SK-N-MC (cell line): ENCODE data around the gene SLC29A1.

Experiments
- DNase-seq: peaks from one replicate; pipeline ENCODE4 v3.0.0-alpha.2; 2011; ENCODE audit warnings: low read depth, low spot score
- H3K27ac ChIP-seq: fragments of 200-600 bp; sonication (generic); 2 replicates; pipeline ENCODE4 v1.5.1; 2016; ENCODE audit warnings: mixed run types
- H3K36me3 ChIP-seq: fragments of 200-600 bp; sonication (generic); 2 replicates; pipeline ENCODE4 v1.6.1; 2017; ENCODE audit warnings: antibody characterized with exemption, low read length, mixed read lengths; ENCODE audit not compliant: insufficient read depth
- H3K4me3 ChIP-seq: fragments of 200-600 bp; sonication (generic); 2 replicates; pipeline ENCODE4 v1.5.1; 2016
- H3K9ac ChIP-seq: fragments of 200-600 bp; sonication (generic); 2 replicates; pipeline ENCODE4 v1.8.0; 2017; ENCODE audit warnings: mixed run types, mixed read lengths; ENCODE audit not compliant: insufficient read length
- H3K9me3 ChIP-seq: fragments of 200-600 bp; sonication (generic); 2 replicates; pipeline ENCODE4 v1.6.1; 2017; ENCODE audit warnings: low read depth, mild to moderate bottlenecking, antibody characterized with exemption, low read length, moderate library complexity, mixed read lengths
- EZH2 ChIP-seq: fragments of 200-600 bp; sonication (generic); IDR thresholded peaks from one replicate; pipeline ENCODE4 v1.6.1; 2017; ENCODE audit warnings: antibody characterized with exemption
- FOXP2 ChIP-seq: optimal IDR thresholded peaks from 2 replicates; pipeline ENCODE3; 2011; ENCODE audit warnings: mild to moderate bottlenecking, moderate library complexity; ENCODE audit not compliant: insufficient read depth; ENCODE audit errors: extremely low read length, control extremely low read depth
- POLR2AphosphoS5 ChIP-seq: IDR thresholded peaks from 2 replicates; pipeline ENCODE4 v1.6.1; 2012; ENCODE audit warnings: mild to moderate bottlenecking, low read depth, low read length, borderline replicate concordance

Gene SLC29A1

GRCh38 chr6:44251576-44252524 is 28.5 kb downstream of the SLC29A1 start:
- Histone ChIP-seq H3K9me3 (no peaks in the 10 kb centered on the region), H3K9ac (no peak overlapping the region), H3K4me3 (no peak overlapping the region), H3K36me3 (peaks cover 77% of the 10 kb centered on the region), H3K27ac (0 out of 2 replicates have a peak overlapping the region, but pooled peaks have one; percentile 7)
- no peak for DNase-seq
- TF ChIP-seq POLR2AphosphoS5 (no peak), FOXP2 (no peak), EZH2 (no peak)

- H3K9me3 ChIP-seq, result no peaks in the 10 kb centered on the region
- H3K36me3 ChIP-seq, result peaks cover 68% of the 10 kb centered on the region
- H3K4me3 ChIP-seq, result no peak overlapping the region
- no peak overlapping the region for H3K9ac ChIP-seq
- no peak for DNase-seq
- H3K27ac ChIP-seq, result peak overlapping the region; percentile 57; the same call in 1 of the 2 replicates
- TF ChIP-seq POLR2AphosphoS5 (peak; percentile 14; the same call in 1 of the 2 replicates), FOXP2 (no peak), EZH2 (no peak)
Observed at GRCh38 chr6:44253307-44254101, 30.1 kb downstream of the SLC29A1 start.

GRCh38 chr6:44254191-44255104 is 31.1 kb downstream of the SLC29A1 start:
- no peaks in the 10 kb centered on the region for H3K9me3 ChIP-seq
- no peak for DNase-seq
- no peak overlapping the region for H3K4me3 ChIP-seq
- peaks cover 58% of the 10 kb centered on the region for H3K36me3 ChIP-seq
- no peak overlapping the region for H3K9ac ChIP-seq
- H3K27ac ChIP-seq, result no peak overlapping the region
- TF ChIP-seq EZH2, result no peak
- no peak for TF ChIP-seq FOXP2
- peak; percentile 50; the same call in 1 of the 2 replicates for TF ChIP-seq POLR2AphosphoS5

- H3K9me3 ChIP-seq, result no peaks in the 10 kb centered on the region
- no peak for DNase-seq
- TF ChIP-seq FOXP2 (no peak), EZH2 (no peak), POLR2AphosphoS5 (no peak; the same call in 1 of the 2 replicates)
- H3K9ac ChIP-seq, result no peak overlapping the region
- H3K27ac ChIP-seq, result no peak overlapping the region
- peaks cover 50% of the 10 kb centered on the region for H3K36me3 ChIP-seq
- no peak overlapping the region for H3K4me3 ChIP-seq
Observed at GRCh38 chr6:44255105-44255808, 31.9 kb downstream of the SLC29A1 start.

- peaks cover 42% of the 10 kb centered on the region for H3K36me3 ChIP-seq
- TF ChIP-seq FOXP2, result no peak
- no peak for TF ChIP-seq POLR2AphosphoS5
- TF ChIP-seq EZH2, result no peak
- H3K9ac ChIP-seq, result peak overlapping the region; percentile 76
- peak overlapping the region; percentile 92 for H3K4me3 ChIP-seq
- H3K27ac ChIP-seq, result no peak overlapping the region
- DNase-seq, result no peak
- no peaks in the 10 kb centered on the region for H3K9me3 ChIP-seq
Observed at GRCh38 chr6:44255871-44256774, 32.7 kb downstream of the SLC29A1 start.

- Histone ChIP-seq H3K27ac (0 out of 2 replicates have a peak overlapping the region, but pooled peaks have one; percentile 14), H3K9me3 (no peaks in the 10 kb centered on the region), H3K9ac (peak overlapping the region; percentile 76), H3K36me3 (peaks cover 36% of the 10 kb centered on the region), H3K4me3 (peak overlapping the region; percentile 92)
- DNase-seq, result no peak
- TF ChIP-seq POLR2AphosphoS5, result no peak
- no peak for TF ChIP-seq EZH2
- TF ChIP-seq FOXP2, result no peak
Observed at GRCh38 chr6:44256775-44257024, 33.3 kb downstream of the SLC29A1 start.
